GM18517 (cell line): Measurements from ENCODE around the gene DAZAP1.
A peak's percentile ranks its signal among the peaks of the same experiment; 100 is the strongest.
"Not testable (repeated sequence)": the region's sequence is repeated elsewhere in the genome, so short reads cannot be mapped to it uniquely, and the experiment has no call there.

Experiments
- ATAC-seq: cut with Tn5 transposase; IDR thresholded peaks from one replicate; pipeline ENCODE4 v1.9.1; 2021; ENCODE audit warnings: mild to moderate bottlenecking, moderate library complexity; ENCODE audit not compliant: unreplicated experiment

DAZAP1 gene

GRCh38 chr19:1439525-1440417 is 32.4 kb downstream of the DAZAP1 start:
- not testable (repeated sequence) for ATAC-seq

DNA sequence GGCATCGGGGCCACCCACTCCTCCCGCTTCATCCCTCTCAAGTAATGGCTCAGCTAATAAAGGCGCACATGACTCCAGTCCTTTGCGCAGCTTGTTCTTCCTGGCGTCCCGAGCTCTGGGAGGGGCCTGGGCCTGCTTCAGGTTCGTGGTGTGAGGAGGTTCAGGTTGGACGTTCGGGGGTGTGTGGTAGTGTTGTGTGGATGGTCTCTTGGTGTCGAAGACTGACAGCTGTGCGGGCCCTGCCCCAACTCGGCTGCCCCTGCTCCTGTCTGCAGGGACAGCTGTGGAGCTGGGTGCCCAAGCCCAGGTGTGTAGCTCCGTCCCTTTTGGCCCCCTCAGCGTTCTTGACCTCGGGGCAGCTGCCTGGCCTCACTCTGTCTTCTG is 33.0 kb downstream of the DAZAP1 start:
- no peak for ATAC-seq

GRCh38 chr19:1441022-1441426 is 33.6 kb downstream of the DAZAP1 start:
- ATAC-seq, result no peak

GRCh38 chr19:1441677-1442438 is 34.5 kb downstream of the DAZAP1 start:
- no peak for ATAC-seq

DNA sequence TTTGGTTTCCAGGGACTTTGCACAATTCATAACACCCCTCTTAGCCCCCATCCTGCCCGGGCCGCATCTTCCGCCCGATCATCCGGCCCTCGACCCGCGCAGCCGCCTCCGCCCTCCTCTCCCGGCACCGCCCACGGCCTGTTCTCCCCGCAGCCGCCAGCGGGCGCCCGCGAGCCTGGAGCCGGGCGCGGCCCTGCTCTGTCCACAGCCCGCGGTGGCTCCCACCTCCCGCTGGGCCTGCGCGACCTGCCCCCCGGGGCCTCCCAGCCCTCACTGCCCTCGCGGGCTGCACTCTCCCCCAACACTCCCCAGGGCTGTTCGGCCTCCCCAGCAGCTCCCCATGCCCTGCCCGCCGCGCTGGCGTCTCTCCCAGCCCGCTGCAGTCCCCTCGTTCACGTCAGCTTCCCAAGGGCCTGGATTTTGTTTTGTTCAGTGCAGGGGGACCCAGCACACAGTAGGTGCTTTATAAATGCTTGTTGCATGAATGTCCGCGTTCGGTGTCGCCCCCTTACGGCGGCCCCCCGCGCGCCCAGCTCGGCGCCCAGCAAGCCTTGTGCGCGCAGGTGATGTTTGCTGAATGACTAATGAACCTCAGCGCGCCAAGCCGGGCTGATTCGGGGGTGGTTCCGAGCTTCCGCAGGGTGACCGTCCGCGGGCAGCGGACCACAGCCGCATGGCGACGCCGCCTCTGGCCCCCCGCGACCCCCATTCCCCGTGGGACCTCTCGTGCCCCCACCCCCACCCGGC is 38.0 kb downstream of the DAZAP1 start:
- ATAC-seq, result peak; percentile 62

- no peak for ATAC-seq
These were observed 38.7 kb downstream of the DAZAP1 start for GRCh38 chr19:1445932-1446712.

DNA sequence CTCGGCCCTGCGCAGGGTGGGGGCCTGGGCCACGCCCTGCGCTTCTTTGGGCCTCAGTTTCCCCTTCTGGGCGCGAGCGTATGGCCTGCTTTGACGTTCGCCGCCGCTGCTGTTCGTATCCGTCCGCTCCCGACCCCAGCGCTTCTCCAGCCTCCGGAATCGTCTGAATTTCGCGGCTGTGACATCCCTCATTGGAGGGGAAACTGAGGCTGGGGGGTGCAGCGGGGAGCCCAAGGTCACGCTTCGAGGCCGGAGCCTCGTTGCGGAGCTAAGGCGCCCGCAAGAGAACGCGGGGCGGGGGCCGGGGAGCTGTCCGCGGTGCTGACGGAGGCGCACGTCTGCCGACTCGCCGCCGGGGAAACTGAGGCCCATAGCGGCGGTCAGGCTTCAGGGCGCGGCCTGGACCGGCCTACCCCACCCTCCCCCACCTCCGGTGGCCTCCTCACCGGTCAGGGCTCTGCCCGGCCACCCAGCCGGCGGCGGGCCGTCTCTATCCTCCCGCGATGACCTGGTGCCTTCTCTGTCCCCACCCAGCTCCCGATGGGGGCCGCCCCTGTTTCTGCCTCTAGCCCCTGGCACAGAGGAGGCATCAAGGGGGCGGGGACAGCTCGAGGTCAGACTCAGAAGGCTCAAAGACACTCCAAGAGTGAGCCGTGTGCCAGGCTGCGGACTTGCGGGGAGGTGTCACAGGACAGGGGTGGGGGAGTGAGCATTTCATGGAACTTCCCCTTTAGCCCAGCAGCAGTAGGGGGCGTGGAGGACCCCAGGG is 39.5 kb downstream of the DAZAP1 start:
- ATAC-seq, result no peak

DNA sequence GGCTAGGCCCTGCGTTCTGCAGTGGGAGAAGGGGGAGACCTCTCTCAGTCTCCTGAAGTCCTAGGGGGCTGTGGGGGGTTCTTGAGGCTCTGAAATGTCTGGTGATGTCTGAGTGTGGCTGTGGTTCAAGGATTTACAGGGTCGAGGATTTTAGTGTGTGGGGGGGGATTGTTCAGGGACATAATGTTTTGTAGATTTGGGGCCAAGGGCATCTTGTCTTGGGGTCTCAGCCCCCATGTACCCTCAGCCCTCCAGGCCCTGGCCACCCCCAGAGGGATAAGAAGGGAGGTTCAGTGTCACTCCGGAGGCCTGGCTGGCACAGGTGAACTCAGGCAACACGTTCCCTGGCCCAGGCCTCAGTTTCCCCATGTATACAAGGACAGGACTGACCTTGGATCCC is 40.1 kb downstream of the DAZAP1 start:
- ATAC-seq, result no peak

DNA sequence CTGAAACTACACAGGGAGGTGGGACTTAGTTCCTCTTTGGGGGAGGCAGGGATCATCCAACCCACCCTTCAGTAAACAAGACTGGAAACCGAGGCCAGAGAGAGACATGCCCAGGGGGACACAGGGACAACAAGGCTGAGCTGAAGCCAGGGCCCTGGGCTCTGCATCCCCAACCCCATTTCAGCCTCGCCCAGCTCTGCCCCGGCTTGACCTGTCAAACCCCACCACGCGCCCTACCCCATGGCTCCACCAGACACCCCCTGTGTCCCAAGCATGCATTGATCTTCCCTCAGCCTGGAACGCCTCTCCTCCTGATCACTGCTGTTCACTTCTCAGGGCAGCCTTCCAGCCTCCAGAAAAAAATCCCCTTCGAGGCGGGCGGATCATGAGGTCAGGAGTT is 40.6 kb downstream of the DAZAP1 start:
- no peak for ATAC-seq

GRCh38 chr19:1449467-1450442 is 42.4 kb downstream of the DAZAP1 start, which contains the start of gene APC2:
APC2 (plus strand) TSS chr19:1450121; CDS start chr19:1453002, 2,881 bp downstream.
- no peak for ATAC-seq

GRCh38 chr19:1450735-1451731 is 43.6 kb downstream of the DAZAP1 start:
- no peak for ATAC-seq

GRCh38 chr19:1451916-1452801 is 44.8 kb downstream of the DAZAP1 start:
- ATAC-seq, result no peak

- ATAC-seq, result no peak
These were observed 45.6 kb downstream of the DAZAP1 start for GRCh38 chr19:1452802-1453524.

DNA sequence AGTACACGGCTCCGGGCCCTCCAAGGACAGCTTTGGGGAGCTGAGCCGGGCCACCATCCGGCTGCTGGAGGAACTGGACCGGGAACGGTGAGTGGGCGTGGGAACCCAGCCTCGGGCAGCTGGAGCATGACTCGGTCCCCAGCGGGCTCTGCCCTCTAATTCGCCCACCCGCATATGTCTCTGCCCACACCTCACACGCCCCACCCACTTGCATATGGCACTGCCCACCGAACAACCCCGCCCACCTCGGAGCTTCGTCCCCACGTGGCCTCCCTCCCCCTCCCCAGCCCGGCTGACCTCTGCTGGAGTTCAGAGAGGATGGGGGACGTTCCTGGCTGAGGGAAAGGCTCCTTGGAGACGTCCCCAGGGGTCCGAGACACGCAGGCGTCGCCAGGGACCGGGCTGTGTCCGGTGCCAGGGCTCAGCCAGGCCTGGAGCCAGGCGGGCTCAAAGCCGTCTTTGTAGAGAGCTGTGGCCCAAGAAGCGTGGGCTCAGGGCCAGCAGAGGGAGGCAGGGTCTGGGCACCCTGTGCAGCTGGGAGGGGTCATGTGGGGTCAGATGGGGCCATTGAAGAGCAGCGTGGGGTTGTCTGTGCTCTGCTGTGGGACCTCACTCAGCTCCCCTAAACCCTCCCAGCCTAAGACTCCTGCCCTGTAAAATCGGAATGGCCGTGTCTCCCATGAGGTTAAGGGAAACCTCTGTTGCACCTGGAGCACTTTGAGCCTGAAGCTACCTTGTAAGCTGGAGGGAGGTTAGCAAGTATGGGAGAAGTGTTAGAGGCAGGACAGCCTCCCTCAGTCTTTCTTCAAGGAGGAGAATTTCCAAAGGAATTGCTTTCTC is 46.4 kb downstream of the DAZAP1 start:
- no peak for ATAC-seq

GRCh38 chr19:1455002-1455335 is 47.6 kb downstream of the DAZAP1 start:
- no peak for ATAC-seq
